Activated CD4-positive, CD25-positive, alpha-beta regulatory T cell (primary cell): ENCODE data around the gene ACVR1B.

Source experiments
- DNase-seq, 4 experiments: peaks; one replicate each; lab custom pipeline; 2025; lab: John Stamatoyannopoulos, UW

ACVR1B gene

DNA sequence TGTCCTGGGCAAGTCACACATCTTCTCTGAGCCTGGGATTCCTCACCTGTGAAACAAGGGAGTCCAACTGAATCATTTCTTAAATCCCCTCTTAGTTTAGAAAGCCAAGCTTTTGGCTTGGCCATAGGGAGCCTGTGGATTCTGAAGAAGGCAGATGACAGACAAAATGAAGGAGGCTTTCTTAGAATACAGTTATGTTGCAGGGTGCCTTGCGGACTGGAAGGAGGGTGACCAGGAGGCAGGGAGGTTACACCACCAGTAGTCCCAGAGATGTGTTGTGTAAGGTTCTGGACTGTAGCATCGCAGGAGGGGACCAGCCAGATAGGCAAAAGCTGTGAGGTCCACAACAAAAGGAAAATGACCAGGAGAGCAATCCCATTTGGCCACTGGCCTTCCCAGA, 8.2 kb upstream of the ACVR1B start:
- no peak for DNase-seq

GRCh38 chr12:51944608-51945233, 6.8 kb upstream of the ACVR1B start:
- DNase-seq = no peak

DNA sequence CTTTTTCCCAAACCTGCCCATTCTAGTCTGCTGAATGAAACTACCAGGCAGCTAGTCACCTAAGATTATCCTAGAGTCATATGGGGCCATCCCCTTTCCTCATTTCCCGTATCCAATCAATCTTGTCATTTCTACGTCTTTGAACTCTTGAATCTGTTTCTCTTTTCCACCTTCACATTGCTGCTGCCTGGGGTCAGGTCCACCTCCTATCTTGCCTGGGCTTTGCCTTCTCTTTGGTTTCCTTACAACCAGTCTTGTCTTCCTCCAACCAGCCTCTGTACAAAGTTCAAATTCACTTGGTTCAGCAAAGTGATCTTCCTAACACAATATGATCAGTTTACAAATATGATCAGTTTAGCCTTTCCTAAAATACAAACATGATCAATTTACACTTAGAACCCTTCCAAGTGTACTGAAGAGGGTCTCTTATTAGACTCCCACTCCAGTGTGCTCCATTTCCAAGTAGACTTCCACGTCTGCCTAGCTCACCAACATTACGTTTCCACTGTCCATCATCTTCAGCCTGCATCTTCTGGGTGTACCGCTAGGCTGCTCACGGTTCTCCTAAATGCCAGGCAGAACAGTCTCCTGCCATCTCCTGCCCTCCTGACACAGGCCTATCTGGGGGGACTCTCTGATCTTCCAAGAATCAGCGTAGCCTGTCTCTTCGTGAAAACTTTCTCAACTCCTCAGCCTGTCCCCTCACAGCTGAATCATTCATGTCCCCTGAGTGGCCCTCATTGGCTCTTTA, 4.1 kb upstream of the ACVR1B start:
- no peak for DNase-seq

DNA sequence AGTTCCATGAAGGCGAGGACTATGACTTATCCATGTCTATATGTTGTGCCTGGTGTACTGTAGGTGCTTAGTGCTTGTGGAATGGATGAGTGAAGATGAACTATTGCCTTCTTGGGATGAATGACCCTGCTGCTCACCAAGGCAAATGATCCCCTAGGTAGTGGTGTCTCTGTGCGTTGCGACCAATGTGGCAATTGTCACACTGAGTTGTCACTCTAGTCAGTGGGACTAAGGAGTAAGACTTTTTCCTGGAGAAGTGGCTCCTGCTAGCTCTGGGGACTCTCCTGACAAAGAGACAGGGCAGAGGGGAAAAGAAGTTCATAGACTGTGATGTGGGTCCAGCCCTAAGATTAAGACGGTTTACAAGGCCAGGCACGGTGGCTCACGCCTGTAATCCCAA, 3.4 kb upstream of the ACVR1B start:
- no peak for DNase-seq

- DNase-seq = no peak
Observed at GRCh38 chr12:51949342-51950030, 2.0 kb upstream of the ACVR1B start.

DNA sequence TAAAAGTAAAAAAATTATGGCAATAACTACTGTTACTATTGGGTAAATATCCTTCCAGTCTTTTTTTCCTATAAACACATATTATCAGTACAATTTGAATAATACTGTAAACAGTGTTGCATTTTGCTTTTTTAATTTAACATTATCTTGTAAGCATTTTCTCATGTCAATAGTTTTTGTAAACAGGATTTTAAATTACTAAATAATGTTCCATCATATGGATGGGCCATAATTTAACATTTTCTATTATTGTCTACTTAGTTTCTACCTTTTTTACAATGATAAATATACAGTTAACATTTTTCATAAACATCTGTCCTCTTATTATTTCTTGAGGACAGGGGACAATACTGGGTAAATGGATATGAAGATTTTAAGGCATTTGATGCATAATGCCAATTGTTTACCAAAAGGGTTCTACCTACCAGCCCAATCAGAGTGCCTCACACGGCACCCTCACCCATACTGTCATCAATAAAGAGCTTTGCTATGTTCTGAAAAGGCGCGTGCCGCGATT, 759 bp upstream of the ACVR1B start:
- no peak for DNase-seq

GRCh38 chr12:51951843-51952722, 584 bp downstream of the ACVR1B start:
- no peak for DNase-seq

GRCh38 chr12:51953089-51953488, 1.6 kb downstream of the ACVR1B start:
- DNase-seq = no peak

DNA sequence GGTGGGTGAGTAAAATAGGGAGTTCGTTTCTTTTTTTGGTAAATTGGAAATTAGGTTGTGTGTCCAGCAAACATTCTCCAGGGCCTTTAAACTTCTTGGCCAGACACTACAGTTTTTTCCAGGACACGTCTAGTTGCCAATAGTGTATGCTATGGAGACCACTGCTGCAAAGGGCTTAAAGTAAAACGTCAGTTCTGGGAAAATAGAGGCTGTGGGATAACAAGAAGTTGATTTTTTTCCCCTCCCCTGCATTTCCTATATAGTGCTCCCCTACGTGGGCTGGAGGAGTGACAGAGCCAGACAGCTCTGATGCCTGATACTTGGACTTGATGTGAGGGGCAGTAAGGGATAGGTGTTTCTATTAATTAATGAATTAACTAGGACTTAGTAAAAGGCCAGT, 2.4 kb downstream of the ACVR1B start:
- DNase-seq = no peak

DNA sequence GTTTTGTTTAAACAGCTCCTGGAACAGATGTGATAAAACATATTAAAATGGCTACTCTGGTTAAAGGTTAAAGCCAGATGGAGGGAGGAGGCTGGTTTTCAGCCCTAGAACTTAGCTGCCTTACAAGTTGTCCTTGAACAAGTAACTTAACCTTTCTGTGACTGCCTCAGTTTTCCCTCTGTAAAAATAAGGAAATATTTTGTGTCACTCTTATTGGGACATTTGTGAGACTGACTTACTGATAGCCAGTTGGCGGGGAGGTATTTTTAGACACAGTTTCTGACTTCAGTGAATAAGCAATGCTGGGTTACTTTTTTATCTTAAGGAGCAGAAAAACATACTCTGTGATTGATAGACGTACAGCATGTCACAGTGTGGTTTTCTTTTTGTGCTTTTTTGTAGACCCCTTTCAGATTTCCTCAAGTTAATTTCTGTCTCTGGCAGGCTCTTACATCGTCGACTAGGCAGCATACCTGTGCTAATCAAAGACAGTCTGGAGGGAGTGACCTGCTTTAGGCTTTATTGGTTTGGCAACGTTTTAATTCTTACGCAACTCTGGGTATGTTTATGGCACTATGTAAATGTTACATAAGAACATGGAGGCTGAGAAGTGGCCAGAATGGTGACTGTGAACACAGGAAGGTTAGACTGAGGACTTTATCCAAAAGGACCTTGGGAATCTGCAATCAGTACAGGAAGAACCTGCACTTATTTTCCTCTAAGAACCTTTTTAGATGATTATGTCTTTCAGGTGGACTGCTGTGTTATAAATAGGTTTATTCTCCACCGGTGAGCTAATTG, 3.3 kb downstream of the ACVR1B start:
- DNase-seq = no peak

GRCh38 chr12:51955702-51956101, 4.2 kb downstream of the ACVR1B start:
- DNase-seq = no peak

- no peak for DNase-seq
Observed at GRCh38 chr12:51958542-51958941, 7.0 kb downstream of the ACVR1B start.

DNA sequence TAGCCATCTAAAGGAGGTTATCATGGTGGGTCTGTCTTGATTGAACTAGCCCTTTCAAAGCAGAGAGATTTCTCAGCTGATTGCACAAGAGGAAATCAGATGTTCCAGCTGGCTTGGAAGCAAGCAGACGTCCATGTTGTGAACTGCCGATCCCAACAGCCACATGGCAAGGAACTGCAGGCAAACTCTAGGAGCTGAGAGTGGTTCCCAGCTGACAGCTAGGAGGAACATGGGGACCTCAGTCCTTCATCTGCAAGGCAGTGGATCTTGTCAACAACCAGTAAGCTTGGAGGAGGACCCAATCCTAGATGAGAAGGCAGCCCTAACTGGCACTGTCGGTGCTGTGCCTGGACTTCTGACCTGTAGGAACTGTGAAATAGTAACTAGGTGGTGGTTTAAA, 7.7 kb downstream of the ACVR1B start:
- DNase-seq = no peak

DNA sequence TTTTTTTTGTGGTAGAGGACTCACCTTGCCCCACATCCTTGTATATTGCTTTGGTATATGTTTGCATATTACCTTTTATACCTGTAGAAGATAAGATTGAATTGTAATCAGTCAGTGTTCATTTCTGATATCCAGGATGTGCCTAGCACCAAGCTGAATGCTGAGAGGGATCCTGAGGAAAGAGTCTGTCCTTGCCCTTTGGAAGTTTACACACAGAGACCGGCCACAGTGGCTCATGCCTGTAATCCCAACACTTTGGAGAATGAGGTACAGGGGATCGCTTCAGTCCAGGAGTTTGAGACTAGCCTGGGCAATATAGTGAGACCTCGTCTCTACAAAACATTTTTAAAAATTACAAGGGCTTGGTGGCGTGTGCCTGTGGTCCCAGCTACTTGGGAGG, 8.4 kb downstream of the ACVR1B start:
- no peak for DNase-seq

GRCh38 chr12:51960488-51960887, 9.0 kb downstream of the ACVR1B start:
- DNase-seq = no peak

GRCh38 chr12:51960890-51961289, 9.4 kb downstream of the ACVR1B start:
- DNase-seq = no peak

GRCh38 chr12:51961834-51962233, 10.3 kb downstream of the ACVR1B start:
- no peak for DNase-seq

DNA sequence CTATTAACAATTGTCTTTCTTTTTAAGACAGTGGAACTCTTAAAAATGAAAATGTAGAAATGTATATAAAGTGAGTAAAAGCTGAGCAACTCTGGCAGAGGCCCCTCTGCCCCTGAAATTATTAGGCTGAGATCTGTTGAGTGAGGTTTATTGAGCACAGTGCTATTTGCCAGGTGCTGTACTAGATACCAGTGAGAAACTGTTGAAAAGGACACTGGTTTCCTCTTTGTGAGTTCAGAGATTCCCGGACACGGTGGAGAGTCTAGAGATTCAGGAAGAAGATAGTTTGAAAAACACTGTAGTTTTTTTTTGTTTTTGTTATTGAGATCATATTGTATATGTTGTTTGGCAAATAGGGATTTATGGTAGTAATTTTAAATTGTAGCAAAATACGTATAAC, 11.2 kb downstream of the ACVR1B start:
- DNase-seq = no peak

DNA sequence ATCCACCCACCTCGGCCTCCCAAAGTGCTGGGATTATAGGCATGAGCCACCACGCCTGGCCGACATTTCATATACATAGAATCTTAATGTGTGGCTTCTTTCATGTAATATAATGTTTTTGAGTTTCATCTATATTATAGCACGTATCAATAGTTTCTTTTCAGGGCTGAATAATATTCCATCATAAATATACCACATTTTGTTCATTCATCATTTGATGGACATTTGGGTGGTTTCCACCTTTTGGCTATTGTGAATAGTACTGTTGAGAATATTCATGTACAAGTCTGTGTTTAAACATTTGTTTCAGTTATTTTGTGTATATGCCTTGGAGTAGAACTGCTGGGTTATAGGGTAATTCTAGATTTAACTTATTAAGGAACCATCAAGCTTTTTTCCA, 12.0 kb downstream of the ACVR1B start:
- DNase-seq = no peak

DNA sequence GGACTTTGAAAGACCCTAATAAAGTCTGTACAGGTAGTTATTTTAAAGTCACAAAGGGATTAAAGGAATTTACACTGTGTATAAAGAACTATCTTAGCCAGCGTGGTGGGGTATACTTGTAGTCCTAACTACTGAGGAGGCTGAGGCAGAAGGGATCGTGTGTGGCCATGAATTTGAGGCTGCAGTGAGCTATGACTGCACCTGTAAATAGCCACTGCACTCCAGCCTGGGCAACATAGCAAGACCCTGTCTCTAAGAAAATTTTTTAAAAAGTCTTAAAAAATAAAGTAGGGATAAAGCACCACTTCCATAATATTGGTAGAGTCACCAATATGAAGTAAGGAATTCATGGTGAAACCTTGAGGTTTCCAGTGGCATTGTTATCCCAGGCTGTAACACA, 18.1 kb downstream of the ACVR1B start:
- no peak for DNase-seq
